ENCODE results near the gene CHD5.

CHD5 gene

GRCh38 chr1:6052543-6053205 is 127.4 kb downstream of the CHD5 start:
- no peak for DNase-seq

Data from NK-92 treated with Interleukin-12 subunit alpha and Interleukin-12 subunit beta, amount 100 ng/mL, for 24 hours (cell line).